Bronchial epithelial cell (primary cell): ENCODE results near the gene TMEM100. TPM values are rescaled to one million over a fixed set of nuclear protein-coding genes. Genes with fewer than 3 reads are reported as not detected.

Experiments
- DNase-seq: peaks from one replicate; pipeline ENCODE4 v3.0.0-alpha.2; 2010; ENCODE audit warnings: low read depth
- FAIRE-seq: peaks from 2 replicates; lab custom pipeline; 2011; peaks lifted over from hg19 to GRCh38; lab: Jason Lieb, UNC
- H3K27me3 ChIP-seq: 2 replicates; pipeline ENCODE4 v1.5.1; 2011; ENCODE audit warnings: low read length; ENCODE audit not compliant: control insufficient read depth, insufficient read depth
- H3K36me3 ChIP-seq: 2 replicates; pipeline ENCODE4 v1.5.1; 2011; ENCODE audit warnings: low read length; ENCODE audit not compliant: control insufficient read depth, insufficient read depth
- H3K4me3 ChIP-seq: 2 replicates; pipeline ENCODE4 v1.5.1; 2011; ENCODE audit warnings: mild to moderate bottlenecking, low read depth, low read length, control low read depth
- CTCF ChIP-seq: IDR thresholded peaks from 2 replicates; pipeline ENCODE4 v1.5.1; 2011; ENCODE audit warnings: mild to moderate bottlenecking, moderate library complexity, low read length, control low read depth, inconsistent platforms; ENCODE audit not compliant: insufficient read depth, severe bottlenecking
- total RNA-seq: library from RNA; depleted of rRNA; stranded (reverse); fragments of >200 nt; gene quantifications from 2 replicates; pipeline ENCODE4 v1.2.1, GENCODE V29; 2014

The TMEM100 gene
- total RNA-seq, 1 donor from 2014 or later = not detected

- no peak overlapping the region for H3K4me3 ChIP-seq
- DNase-seq (peak; percentile 77), FAIRE-seq (no peak)
- no peaks in the 10 kb centered on the region for H3K36me3 ChIP-seq
- H3K27me3 ChIP-seq = peaks cover 3% of the 10 kb centered on the region
- TF ChIP-seq CTCF = no peak
Measured at GRCh38 chr17:55704401-55704800, 18.3 kb downstream of the TMEM100 start.

GRCh38 chr17:55702150-55702549, 20.5 kb downstream of the TMEM100 start:
- no peaks in the 10 kb centered on the region for H3K36me3 ChIP-seq
- H3K4me3 ChIP-seq = no peak overlapping the region
- DNase-seq = no peak
- FAIRE-seq = no peak
- TF ChIP-seq CTCF = no peak
- peaks cover 5% of the 10 kb centered on the region for H3K27me3 ChIP-seq

GRCh38 chr17:55699181-55699860, 23.3 kb downstream of the TMEM100 start:
- TF ChIP-seq CTCF = no peak
- no peak overlapping the region for H3K4me3 ChIP-seq
- FAIRE-seq (no peak), DNase-seq (no peak)
- H3K36me3 ChIP-seq = no peaks in the 10 kb centered on the region
- H3K27me3 ChIP-seq = peaks cover 5% of the 10 kb centered on the region

- Histone ChIP-seq H3K27me3 (peaks cover 2% of the 10 kb centered on the region), H3K36me3 (no peaks in the 10 kb centered on the region), H3K4me3 (no peak overlapping the region)
- FAIRE-seq (no peak), DNase-seq (no peak)
- no peak for TF ChIP-seq CTCF
Measured at GRCh38 chr17:55694286-55694910, 28.3 kb downstream of the TMEM100 start.

GRCh38 chr17:55693254-55694216, 29.1 kb downstream of the TMEM100 start:
- no peak for FAIRE-seq
- DNase-seq = peak; percentile 29
- no peak for TF ChIP-seq CTCF
- Histone ChIP-seq H3K4me3 (no peak overlapping the region), H3K36me3 (no peaks in the 10 kb centered on the region), H3K27me3 (peaks cover 2% of the 10 kb centered on the region)
